Epithelial cell of proximal tubule (primary cell): ENCODE measurements around the gene SGMS1. TPM values are rescaled to one million over a fixed set of nuclear protein-coding genes. Genes with fewer than 3 reads are reported as not detected.

Source experiments
- DNase-seq: peaks from one replicate; pipeline ENCODE4 v3.0.0-alpha.2; 2011; ENCODE audit warnings: low read depth
- H3K4me3 ChIP-seq: 2 replicates; pipeline ENCODE4 v1.5.1; 2011; ENCODE audit warnings: low read depth, mild to moderate bottlenecking, low read length
- total RNA-seq: library from RNA; depleted of rRNA; stranded (reverse); fragments of >200 nt; gene quantifications from 2 replicates; pipeline ENCODE4 v1.2.3, GENCODE V29; 2015
- TF ChIP-seq, protein P1 (sequence below): conservative IDR thresholded peaks from 2 replicates; pipeline ENCODE4 v1.5.1; 2012; ENCODE audit warnings: low read depth, mild to moderate bottlenecking, low read length

The SGMS1 gene
- total RNA-seq, 1 donor from 2014 or later: 25.2 TPM

- TF ChIP-seq, protein P1, sequence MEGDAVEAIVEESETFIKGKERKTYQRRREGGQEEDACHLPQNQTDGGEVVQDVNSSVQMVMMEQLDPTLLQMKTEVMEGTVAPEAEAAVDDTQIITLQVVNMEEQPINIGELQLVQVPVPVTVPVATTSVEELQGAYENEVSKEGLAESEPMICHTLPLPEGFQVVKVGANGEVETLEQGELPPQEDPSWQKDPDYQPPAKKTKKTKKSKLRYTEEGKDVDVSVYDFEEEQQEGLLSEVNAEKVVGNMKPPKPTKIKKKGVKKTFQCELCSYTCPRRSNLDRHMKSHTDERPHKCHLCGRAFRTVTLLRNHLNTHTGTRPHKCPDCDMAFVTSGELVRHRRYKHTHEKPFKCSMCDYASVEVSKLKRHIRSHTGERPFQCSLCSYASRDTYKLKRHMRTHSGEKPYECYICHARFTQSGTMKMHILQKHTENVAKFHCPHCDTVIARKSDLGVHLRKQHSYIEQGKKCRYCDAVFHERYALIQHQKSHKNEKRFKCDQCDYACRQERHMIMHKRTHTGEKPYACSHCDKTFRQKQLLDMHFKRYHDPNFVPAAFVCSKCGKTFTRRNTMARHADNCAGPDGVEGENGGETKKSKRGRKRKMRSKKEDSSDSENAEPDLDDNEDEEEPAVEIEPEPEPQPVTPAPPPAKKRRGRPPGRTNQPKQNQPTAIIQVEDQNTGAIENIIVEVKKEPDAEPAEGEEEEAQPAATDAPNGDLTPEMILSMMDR: no peak
- DNase-seq: no peak
- no peak overlapping the region for H3K4me3 ChIP-seq
Measured at GRCh38 chr10:50392426-50392825, 231.3 kb downstream of the SGMS1 start.

DNA sequence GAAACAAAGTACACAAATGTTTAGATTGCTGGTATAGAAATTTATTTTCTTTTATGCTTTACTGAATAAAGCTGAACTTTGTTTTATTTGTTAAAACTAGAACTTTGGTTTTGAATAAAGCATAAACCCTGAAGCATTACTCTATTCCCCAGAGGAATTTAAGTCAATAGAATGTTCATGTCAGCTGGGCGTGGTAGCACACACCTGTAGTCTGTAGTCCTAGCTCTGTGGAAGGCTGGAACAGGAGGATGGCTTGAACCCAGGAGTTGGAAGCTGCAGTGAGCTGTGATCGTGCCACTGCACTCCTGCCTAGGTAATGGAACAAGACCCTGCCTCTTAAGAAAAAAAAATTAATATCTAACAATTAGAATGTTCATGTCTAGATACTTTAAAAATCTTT is 233.5 kb downstream of the SGMS1 start:
- DNase-seq: no peak
- TF ChIP-seq, protein P1: no peak
- H3K4me3 ChIP-seq: no peak overlapping the region

GRCh38 chr10:50388181-50388580 is 235.6 kb downstream of the SGMS1 start:
- TF ChIP-seq, protein P1: no peak
- DNase-seq: no peak
- H3K4me3 ChIP-seq: no peak overlapping the region

DNA sequence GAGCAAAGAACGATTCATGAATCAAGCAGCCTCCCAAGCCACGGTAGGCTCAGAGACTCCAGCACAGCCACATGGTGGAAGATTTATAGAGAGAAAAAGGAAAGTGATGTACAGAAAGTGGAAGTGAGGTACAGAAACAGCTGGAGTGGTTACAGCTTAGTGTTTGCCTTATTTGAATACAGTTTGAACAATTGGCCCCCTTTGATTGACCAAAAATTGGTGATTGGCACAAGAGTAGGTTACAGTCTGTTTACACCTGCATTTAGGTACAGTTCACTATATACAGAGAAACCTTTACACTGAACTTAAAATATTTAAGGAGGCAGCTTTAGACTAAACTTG is 236.1 kb downstream of the SGMS1 start:
- H3K4me3 ChIP-seq: no peak overlapping the region
- TF ChIP-seq, protein P1: no peak
- no peak for DNase-seq

GRCh38 chr10:50387007-50387731 is 236.6 kb downstream of the SGMS1 start:
- TF ChIP-seq, protein P1: no peak
- no peak overlapping the region for H3K4me3 ChIP-seq
- no peak for DNase-seq

DNA sequence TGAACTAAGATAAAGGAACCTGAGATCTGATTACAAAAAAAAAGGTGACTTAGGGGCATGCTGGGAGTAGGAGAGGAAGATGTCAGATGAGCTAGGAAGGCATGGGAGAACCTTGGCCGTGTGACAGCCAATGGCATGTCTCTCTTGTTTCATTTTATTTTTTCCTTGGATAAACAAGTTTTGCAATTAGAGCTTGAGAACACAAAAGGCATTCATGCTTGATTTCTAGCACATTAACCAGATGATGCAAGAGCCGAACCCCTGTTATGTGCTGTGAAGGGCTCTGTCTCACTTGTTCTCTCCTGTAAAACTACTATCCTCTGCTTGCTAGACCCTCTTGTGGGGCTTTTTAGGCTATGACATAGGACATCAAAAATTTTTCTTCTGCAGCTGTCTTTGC is 238.1 kb downstream of the SGMS1 start:
- peak; percentile 73 for DNase-seq
- H3K4me3 ChIP-seq: no peak overlapping the region
- TF ChIP-seq, protein P1: no peak

DNA sequence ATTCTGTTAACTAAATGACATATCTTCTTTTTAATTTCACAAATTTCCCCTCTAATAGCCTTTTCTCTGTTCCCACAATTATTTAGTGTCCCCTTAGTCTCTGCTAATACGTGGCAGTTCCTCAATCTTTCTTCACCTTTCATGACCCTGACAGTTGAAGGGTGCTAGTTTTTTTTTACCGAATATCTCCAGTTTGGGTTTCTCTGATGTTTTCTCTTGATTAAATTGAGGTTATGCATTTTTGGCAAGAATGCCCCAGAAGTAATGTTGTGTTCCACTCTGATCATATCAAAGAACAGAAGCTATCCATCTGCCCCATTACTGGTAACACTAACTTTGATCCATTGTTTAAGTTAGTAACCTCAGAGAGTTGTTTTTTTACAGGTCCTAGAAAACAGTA is 238.9 kb downstream of the SGMS1 start:
- no peak overlapping the region for H3K4me3 ChIP-seq
- TF ChIP-seq, protein P1: no peak
- DNase-seq: no peak
